Fibroblast of the aortic adventitia (primary cell): ENCODE results near the gene CUEDC2. TPM values are rescaled to one million over a fixed set of nuclear protein-coding genes. Genes with fewer than 3 reads are reported as not detected.

Experiments used
- DNase-seq: peaks from one replicate; pipeline ENCODE4 v3.0.0-alpha.2; 2010; ENCODE audit warnings: low read depth
- H3K4me3 ChIP-seq: 2 replicates; pipeline ENCODE4 v1.5.1; 2011; ENCODE audit warnings: low read depth, mild to moderate bottlenecking, control low read depth, low read length, moderate library complexity
- CTCF ChIP-seq: IDR thresholded peaks from 2 replicates; pipeline ENCODE4 v1.5.1; 2011; ENCODE audit warnings: mild to moderate bottlenecking, low read length, control low read depth, inconsistent platforms; ENCODE audit not compliant: insufficient read depth
- total RNA-seq: library from RNA; depleted of rRNA; stranded (reverse); fragments of >200 nt; gene quantifications from 2 replicates; pipeline ENCODE4 v1.2.3, GENCODE V29; 2012; ENCODE audit warnings: low replicate concordance

CUEDC2 gene
- total RNA-seq, 1 donor: 40.9 TPM

GRCh38 chr10:102450124-102450373 lies 17.7 kb upstream of the CUEDC2 start:
- DNase-seq: no peak
- H3K4me3 ChIP-seq: peak overlapping the region; percentile 75
- TF ChIP-seq CTCF: no peak

GRCh38 chr10:102449321-102450123 lies 17.1 kb upstream of the CUEDC2 start:
- no peak for TF ChIP-seq CTCF
- H3K4me3 ChIP-seq: peak overlapping the region; percentile 75
- DNase-seq: peak; percentile 37

GRCh38 chr10:102444851-102445250 lies 12.5 kb upstream of the CUEDC2 start:
- TF ChIP-seq CTCF: no peak
- DNase-seq: no peak
- H3K4me3 ChIP-seq: no peak overlapping the region

GRCh38 chr10:102438374-102438773 lies 6.0 kb upstream of the CUEDC2 start:
- no peak for TF ChIP-seq CTCF
- no peak overlapping the region for H3K4me3 ChIP-seq
- DNase-seq: no peak

GRCh38 chr10:102437515-102437914 lies 5.1 kb upstream of the CUEDC2 start:
- TF ChIP-seq CTCF: no peak
- H3K4me3 ChIP-seq: no peak overlapping the region
- no peak for DNase-seq

GRCh38 chr10:102436312-102436711 lies 3.9 kb upstream of the CUEDC2 start:
- TF ChIP-seq CTCF: no peak
- no peak for DNase-seq
- H3K4me3 ChIP-seq: peak overlapping the region; percentile 18
